GM23248 (cell line): ENCODE data around the gene LRSAM1.

Experiments used
- EZH2 ChIP-seq: fragments of 200-600 bp; sonication (generic); IDR thresholded peaks from 2 replicates; pipeline ENCODE4 v1.6.1; 2018; ENCODE audit warnings: antibody characterized with exemption, mild to moderate bottlenecking; ENCODE audit not compliant: insufficient read depth, poor library complexity, severe bottlenecking
- EZH2phosphoT487 ChIP-seq: fragments of 200-600 bp; sonication (generic); IDR thresholded peaks from 2 replicates; pipeline ENCODE4 v1.6.1; 2018; ENCODE audit warnings: antibody characterized with exemption, moderate library complexity, mild to moderate bottlenecking, low read depth; ENCODE audit not compliant: insufficient read depth

DNA sequence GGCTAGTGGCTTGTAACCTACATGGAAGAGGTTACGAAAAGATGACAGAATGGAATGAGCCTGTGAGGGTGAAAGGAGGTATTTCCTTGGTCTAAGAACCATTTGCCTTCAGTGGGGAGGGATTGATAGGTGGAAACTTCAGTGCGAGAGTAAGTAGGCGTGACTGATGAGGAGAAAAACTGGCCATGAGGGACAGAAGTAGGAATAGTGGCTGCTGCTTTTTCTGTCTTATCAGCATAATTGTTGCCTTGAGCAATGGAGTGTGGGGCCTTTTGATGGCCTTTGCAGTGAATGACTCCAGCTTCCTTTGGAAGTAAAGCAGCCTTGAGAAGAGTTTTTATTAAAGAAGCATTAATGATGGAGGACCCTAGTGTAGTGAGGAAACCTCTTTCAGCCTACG, 36.2 kb upstream of the LRSAM1 start:
- no peak for TF ChIP-seq EZH2
- TF ChIP-seq EZH2phosphoT487 = no peak
